Ovary (tissue), 3 donors: ENCODE results near the gene GPR137B.

Source experiments
- EP300 ChIP-seq: sonication (generic); formaldehyde crosslinking; IDR thresholded peaks from one replicate; pipeline ENCODE4 v1.6.1; 2017; ENCODE audit warnings: antibody characterized with exemption
- POLR2A ChIP-seq: fragments of 450-650 bp; IDR thresholded peaks from one replicate; pipeline ENCODE4 v1.6.1; 2017; ENCODE audit warnings: antibody characterized with exemption, mild to moderate bottlenecking, moderate library complexity
- TF ChIP-seq, protein P1 (sequence below), 3 donors: fragments of 450-650 bp in 2 of 3; fragments of 200-600 bp in 1 of 3; IDR thresholded peaks; one replicate each; pipeline versions ENCODE4 v1.5.1 to v1.8.0; 2016 to 2022; ENCODE audit warnings: antibody characterized with exemption in 3 of 3, mild to moderate bottlenecking in 1 of 3
- donor health status: DM: no; HTN: no; CAD: no.

DNA sequence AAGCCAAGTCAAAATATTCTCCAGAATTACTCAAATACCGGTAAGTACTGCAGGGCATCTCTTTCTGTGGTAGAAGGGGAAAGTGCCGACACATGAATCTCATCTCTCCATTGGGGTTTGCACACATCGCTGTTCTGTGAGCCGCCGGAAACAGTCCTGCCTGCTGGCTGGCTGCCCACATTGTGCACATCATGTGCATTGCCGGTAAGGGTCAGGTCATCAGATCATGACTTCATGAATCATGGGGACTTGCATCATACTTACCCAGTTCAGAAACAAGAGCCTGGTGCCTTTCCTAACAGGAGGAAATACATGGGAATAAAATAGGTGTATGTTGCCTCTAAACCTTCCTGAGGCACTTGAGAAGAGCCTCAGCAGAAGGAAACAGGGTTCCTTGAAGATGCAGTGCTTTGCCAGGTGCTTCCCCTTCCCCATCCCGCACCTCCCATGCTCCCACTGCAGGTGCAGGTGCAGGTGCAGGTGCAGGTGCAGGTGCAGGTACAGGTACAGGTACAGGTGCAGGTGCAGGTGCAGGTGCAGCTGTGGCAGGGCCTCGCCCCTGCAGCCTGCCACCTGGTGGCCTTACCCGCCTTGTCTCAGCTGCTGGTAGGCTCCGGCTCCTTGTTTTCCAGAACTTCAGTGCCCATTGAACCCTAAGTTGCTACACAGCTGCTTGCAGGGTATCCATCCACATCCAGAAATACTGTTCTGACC is 26.5 kb downstream of the GPR137B start:
- TF ChIP-seq POLR2A (no peak), EP300 (no peak)
- TF ChIP-seq, protein P1, sequence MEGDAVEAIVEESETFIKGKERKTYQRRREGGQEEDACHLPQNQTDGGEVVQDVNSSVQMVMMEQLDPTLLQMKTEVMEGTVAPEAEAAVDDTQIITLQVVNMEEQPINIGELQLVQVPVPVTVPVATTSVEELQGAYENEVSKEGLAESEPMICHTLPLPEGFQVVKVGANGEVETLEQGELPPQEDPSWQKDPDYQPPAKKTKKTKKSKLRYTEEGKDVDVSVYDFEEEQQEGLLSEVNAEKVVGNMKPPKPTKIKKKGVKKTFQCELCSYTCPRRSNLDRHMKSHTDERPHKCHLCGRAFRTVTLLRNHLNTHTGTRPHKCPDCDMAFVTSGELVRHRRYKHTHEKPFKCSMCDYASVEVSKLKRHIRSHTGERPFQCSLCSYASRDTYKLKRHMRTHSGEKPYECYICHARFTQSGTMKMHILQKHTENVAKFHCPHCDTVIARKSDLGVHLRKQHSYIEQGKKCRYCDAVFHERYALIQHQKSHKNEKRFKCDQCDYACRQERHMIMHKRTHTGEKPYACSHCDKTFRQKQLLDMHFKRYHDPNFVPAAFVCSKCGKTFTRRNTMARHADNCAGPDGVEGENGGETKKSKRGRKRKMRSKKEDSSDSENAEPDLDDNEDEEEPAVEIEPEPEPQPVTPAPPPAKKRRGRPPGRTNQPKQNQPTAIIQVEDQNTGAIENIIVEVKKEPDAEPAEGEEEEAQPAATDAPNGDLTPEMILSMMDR (IDR thresholded peaks at IDR 0.05): no peak
